ENCODE data around the gene SLC66A1.
"Not testable (repeated sequence)": the region's sequence is repeated elsewhere in the genome, so short reads cannot be mapped to it uniquely, and the experiment has no call there.

SLC66A1 gene, protein sequence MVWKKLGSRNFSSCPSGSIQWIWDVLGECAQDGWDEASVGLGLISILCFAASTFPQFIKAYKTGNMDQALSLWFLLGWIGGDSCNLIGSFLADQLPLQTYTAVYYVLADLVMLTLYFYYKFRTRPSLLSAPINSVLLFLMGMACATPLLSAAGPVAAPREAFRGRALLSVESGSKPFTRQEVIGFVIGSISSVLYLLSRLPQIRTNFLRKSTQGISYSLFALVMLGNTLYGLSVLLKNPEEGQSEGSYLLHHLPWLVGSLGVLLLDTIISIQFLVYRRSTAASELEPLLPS

GRCh38 chr1:19311931-19312781, at the start of gene SLC66A1, which contains the start of gene AKR7A2:
SLC66A1 (plus strand) TSS chr1:19312326; CDS start chr1:19317678, 5,352 bp downstream.
AKR7A2 (minus strand) TSS chr1:19312144; CDS start chr1:19312124, 20 bp downstream.
- peak; percentile 89 for DNase-seq

GRCh38 chr1:19262744-19263143, 49.4 kb upstream of the SLC66A1 start:
- DNase-seq: no peak

GRCh38 chr1:19268445-19268844, 43.7 kb upstream of the SLC66A1 start:
- no peak for DNase-seq

- not testable (repeated sequence) for DNase-seq
Observed at GRCh38 chr1:19269427-19270342, 42.4 kb upstream of the SLC66A1 start.

GRCh38 chr1:19270343-19270730, 41.8 kb upstream of the SLC66A1 start:
- DNase-seq: not testable (repeated sequence)

- DNase-seq: no peak
Observed at GRCh38 chr1:19272064-19272463, 40.1 kb upstream of the SLC66A1 start.

DNA sequence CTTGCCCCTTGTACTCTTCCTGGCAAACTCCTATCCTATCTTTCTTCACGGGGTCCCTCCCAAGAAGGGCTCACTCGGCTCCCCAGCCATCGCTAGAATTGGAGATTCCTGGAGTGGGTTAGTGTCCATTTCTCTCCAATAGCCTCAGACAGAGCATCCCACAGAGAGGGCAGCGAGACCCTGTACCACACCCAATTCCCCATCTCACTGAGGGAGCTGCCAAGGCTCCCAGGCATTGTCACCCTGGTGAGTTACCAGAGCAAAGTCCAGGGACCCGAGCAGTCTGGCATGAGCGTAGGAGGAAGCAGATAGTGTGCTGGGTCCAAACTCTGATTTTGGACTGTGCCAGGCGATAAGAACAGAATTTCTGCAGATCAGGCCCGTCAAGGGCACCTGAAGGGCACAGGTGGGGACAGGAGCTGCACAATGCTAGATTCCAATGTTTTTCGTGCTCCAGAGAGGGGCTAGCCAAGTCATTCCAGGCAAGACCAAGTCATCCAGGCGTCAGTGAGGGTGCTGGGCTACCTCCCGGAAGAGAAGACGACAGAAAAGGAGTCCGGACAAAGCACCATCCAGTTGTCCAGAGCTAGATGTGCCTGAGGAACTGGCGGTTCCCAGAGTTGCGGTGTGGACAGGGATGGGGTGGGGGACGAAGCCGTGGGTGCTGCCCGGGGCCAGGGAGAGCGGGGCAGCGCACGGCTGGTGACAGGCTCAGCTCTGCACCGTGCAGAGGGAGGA, 38.9 kb upstream of the SLC66A1 start:
- no peak for DNase-seq

- DNase-seq: not testable (repeated sequence)
Observed at GRCh38 chr1:19273844-19274531, 38.1 kb upstream of the SLC66A1 start.

GRCh38 chr1:19274636-19275035, 37.5 kb upstream of the SLC66A1 start:
- no peak for DNase-seq

DNA sequence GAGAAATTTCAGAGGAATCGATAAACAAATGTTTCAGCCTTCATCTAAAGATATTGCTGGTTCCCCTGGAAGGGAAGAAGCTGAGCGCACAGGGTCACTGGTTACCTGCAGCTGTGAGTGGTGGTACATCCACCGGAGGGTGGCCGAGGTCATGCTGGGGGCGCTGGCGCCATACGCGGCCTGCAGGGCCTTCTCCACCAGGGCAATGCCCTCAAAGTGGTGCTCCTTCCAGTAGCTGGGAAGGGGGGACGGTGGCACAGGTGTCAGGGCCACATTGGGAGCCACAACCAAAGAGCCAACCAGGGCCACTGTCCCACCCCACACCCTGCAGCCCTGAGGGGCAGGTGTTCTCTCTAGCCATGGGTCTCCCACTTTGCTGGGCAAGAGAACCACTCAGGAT, 28.2 kb upstream of the SLC66A1 start:
- no peak for DNase-seq

- DNase-seq: no peak
Observed at GRCh38 chr1:19284881-19285280, 27.2 kb upstream of the SLC66A1 start.

GRCh38 chr1:19285366-19285765, 26.8 kb upstream of the SLC66A1 start:
- not testable (repeated sequence) for DNase-seq

DNA sequence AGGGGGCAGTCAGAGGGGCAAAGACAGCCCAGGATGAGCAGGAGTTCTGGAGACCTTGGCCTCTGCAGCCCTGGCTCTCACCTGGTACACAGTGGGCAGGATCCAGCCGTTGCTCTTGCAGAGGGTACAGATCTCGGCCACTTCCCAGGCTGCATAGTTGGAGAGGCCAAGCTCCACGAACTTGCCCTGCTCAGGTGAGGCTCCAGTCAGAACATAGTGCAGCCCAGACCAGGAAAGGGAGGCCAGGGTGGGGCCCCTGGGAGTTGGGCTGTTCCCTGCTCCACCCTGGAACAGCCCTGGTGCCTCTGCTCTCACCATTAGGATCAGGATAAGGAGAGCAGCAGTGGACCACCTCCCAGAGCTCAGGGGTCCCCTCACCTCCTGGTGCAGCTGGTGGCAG, 26.3 kb upstream of the SLC66A1 start:
- DNase-seq: not testable (repeated sequence)

GRCh38 chr1:19287436-19288185, 24.5 kb upstream of the SLC66A1 start:
- DNase-seq: no peak

DNA sequence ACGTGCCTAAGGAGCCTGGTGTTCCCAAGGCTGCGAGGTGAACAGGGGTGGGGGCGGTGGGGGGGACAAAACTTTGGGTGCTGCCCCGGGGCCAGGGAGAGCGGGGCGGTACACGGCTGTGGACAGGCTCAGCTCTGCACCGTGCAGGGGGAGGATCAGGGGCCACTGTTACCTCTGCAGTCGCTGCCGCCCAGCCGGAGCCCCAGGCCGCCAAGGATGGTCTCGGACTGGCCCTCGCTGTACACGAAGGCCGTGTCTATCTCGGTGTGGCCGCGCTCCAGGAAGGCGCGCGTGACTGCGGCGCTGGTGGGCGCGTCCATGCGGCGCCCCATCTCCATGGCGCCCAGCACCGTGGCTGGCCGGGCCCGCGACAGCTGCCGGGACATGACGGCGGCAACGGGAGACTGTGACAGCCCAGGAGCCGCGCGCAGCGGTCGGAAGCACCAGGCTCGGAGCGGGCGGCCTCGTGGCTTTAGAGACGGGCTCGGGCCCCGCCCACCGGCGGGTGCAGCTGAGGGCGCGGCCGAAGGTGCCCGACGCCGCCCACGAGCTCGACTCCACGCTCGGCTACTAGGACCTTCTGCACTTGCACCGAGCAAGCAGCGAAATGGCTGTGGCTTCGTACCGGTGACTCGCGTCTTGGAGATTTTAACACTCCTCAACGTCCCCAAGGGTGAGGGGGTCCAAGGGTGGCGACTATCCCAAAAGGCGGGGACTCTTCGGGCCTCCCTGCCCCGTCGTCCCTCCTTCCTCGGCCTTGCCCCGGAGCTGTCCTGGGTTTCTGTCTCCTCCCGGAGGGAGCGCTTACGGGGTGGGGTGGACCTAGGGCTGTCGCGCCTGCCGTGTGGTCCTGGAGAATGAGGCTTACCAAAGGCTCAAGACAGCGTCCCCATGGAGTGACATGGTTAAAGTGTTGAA, 23.5 kb upstream of the SLC66A1 start, which contains the start of gene AKR7A3:
Gene AKR7A3, minus strand, starts transcription at position 447 of the 918 bp plus-strand sequence. Its CDS starts 61 bp downstream, at position 386.
- peak; percentile 59 for DNase-seq

DNA sequence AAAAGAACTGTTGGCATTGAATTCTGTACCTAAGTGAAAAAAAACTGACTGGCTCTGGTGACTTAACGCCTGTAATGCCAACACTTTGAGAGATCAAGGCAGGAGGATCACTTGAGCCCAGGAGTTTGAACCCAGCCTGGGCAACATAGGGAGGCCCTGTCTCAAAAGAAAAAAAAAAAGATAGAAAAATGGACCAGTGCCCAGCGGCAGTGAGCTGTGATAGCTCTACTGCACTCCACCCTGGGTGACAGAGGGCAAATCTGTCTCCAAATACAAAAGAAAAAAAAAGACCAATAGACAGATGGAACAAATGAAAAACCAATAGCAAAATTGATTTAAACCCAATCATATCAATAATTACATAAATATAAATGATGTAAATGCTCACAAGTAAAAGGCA, 22.9 kb upstream of the SLC66A1 start:
- DNase-seq: no peak

GRCh38 chr1:19294638-19295037, 17.5 kb upstream of the SLC66A1 start:
- no peak for DNase-seq

- DNase-seq: no peak
Observed at GRCh38 chr1:19300211-19300610, 11.9 kb upstream of the SLC66A1 start.

DNA sequence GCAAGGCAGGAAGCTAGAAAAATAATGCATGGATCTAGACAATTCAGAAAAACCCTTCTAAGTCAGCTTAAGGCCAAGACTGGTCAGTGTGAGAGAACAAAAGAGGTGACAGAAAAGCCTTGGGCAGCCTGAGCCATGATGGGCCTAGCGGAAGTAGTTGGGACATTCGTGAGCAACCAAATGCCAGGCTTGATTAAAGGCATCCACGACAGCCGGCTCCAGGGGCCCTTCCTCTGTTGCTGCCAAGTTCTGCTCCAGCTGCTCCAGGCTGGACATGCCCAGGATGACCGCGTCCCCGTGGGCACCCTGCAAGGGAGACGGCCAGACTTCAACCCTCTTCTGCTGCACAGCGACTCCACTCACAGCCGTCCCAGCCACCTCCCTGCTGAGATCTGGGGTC, 8.0 kb upstream of the SLC66A1 start:
- DNase-seq: not testable (repeated sequence)

Measured in CD4-positive, alpha-beta T cell treated with Interleukin-15 for 1 hour (primary cell).